ENCODE measurements around the gene IPO4.

IPO4 gene

GRCh38 chr14:24192933-24193332 is 4.3 kb upstream of the IPO4 start:
- no peak for DNase-seq

- no peak for DNase-seq
These were observed 1.8 kb upstream of the IPO4 start for GRCh38 chr14:24190416-24190815.

GRCh38 chr14:24189460-24189859 is 844 bp upstream of the IPO4 start:
- no peak for DNase-seq

GRCh38 chr14:24189059-24189375 is 401 bp upstream of the IPO4 start:
- no peak for DNase-seq

GRCh38 chr14:24187539-24187915 is 1.1 kb downstream of the IPO4 start:
- DNase-seq = no peak

- DNase-seq = no peak
These were observed 1.6 kb downstream of the IPO4 start for GRCh38 chr14:24186831-24187538.

GRCh38 chr14:24185741-24186140 is 2.9 kb downstream of the IPO4 start:
- DNase-seq = no peak

- DNase-seq = no peak
These were observed 3.6 kb downstream of the IPO4 start for GRCh38 chr14:24185026-24185425.

GRCh38 chr14:24184104-24184970 is 4.3 kb downstream of the IPO4 start:
- no peak for DNase-seq

- DNase-seq = no peak
These were observed 5.6 kb downstream of the IPO4 start for GRCh38 chr14:24183014-24183481.

GRCh38 chr14:24182110-24182882 is 6.3 kb downstream of the IPO4 start:
- DNase-seq = no peak

GRCh38 chr14:24181371-24182077 is 7.1 kb downstream of the IPO4 start:
- DNase-seq = no peak

- DNase-seq = no peak
These were observed 8.4 kb downstream of the IPO4 start for GRCh38 chr14:24179961-24180796.

- DNase-seq = no peak
These were observed 9.2 kb downstream of the IPO4 start for GRCh38 chr14:24179294-24179960.

- DNase-seq = no peak
These were observed 10.0 kb downstream of the IPO4 start for GRCh38 chr14:24178399-24179178.

GRCh38 chr14:24177891-24178290 is 10.7 kb downstream of the IPO4 start:
- DNase-seq = no peak

- no peak for DNase-seq
These were observed 11.4 kb downstream of the IPO4 start for GRCh38 chr14:24177041-24177825.

- no peak for DNase-seq
These were observed 12.0 kb downstream of the IPO4 start for GRCh38 chr14:24176599-24176998.

GRCh38 chr14:24172871-24173281 is 15.7 kb downstream of the IPO4 start:
- no peak for DNase-seq
